ENCODE measurements around the gene NUCB1.

The NUCB1 gene

GRCh38 chr19:48959341-48960239 is 59.5 kb downstream of the NUCB1 start:
- no peak overlapping the region for H3K27ac ChIP-seq (ENCODE audit: low read depth, low read length)
- peaks cover 17% of the 10 kb centered on the region for H3K79me2 ChIP-seq (ENCODE audit: insufficient read depth, low read length)
- H3F3A ChIP-seq (ENCODE audit: insufficient read depth), result peaks cover 34% of the 10 kb centered on the region
- no peak overlapping the region for H3K4me2 ChIP-seq (ENCODE audit: low read depth, low read length, poor library complexity, severe bottlenecking)
- no peaks in the 10 kb centered on the region for H3K27me3 ChIP-seq (ENCODE audit: low read length)
- TF ChIP-seq CTCF (IDR thresholded peaks at IDR 0.05; ENCODE audit: insufficient read depth, low read length, poor library complexity, severe bottlenecking) (no peak), EZH2phosphoT487 (conservative IDR thresholded peaks at IDR 0.05; ENCODE audit: low read length) (no peak)
- no peak overlapping the region for H3K4me3 ChIP-seq (ENCODE audit: insufficient read depth, low read length, poor library complexity, severe bottlenecking)
- H4K20me1 ChIP-seq (ENCODE audit: low read depth, low read length), result no peaks in the 10 kb centered on the region
- no peak overlapping the region for H3K9ac ChIP-seq (ENCODE audit: low read length)
- H2AFZ ChIP-seq (ENCODE audit: low read depth, low read length, severe bottlenecking), result no peak overlapping the region
- H3K36me3 ChIP-seq (ENCODE audit: low read length), result no peaks in the 10 kb centered on the region
- no peaks in the 10 kb centered on the region for H3K9me3 ChIP-seq (ENCODE audit: insufficient read depth, low read length)
- no peaks in the 10 kb centered on the region for H3K9me2 ChIP-seq (replicated peaks; ENCODE audit: insufficient read depth, low read length)

DNA sequence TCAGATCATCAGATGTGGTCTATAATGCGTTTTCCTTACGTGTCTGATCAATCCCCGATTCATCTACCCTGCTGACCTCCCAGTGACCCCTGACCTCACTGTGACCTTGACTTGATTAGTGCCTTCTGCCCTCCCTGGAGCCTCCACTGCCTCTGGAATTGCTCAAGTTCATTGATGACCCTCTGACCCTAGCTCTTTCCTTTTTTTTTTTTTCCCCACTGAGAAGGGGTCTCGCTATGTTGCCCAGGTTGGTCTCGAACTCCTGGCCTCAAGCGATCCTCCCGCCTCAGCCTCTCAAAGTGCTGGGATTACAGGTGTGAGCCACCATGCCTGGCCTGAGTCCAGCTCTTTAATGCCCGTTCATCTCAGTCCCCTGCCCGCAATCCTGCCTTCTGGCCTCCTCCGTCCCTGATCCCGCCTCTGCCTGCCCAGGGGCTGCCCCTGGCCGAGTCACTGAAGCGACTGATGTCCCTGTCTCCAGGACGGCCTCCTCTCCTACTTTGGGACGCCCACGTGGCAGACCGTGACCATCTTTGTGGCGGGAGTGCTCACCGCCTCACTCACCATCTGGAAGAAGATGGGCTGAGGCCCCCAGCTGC is 61.0 kb downstream of the NUCB1 start:
- Histone ChIP-seq H3K27me3 (ENCODE audit: low read length) (no peaks in the 10 kb centered on the region), H3K9me3 (ENCODE audit: insufficient read depth, low read length) (no peaks in the 10 kb centered on the region), H3K9ac (ENCODE audit: low read length) (no peak overlapping the region), H3K9me2 (replicated peaks; ENCODE audit: insufficient read depth, low read length) (no peaks in the 10 kb centered on the region), H4K20me1 (ENCODE audit: low read depth, low read length) (no peaks in the 10 kb centered on the region), H3K36me3 (ENCODE audit: low read length) (no peaks in the 10 kb centered on the region), H3K27ac (ENCODE audit: low read depth, low read length) (no peak overlapping the region; the same call in 1 of the 2 replicates), H3F3A (ENCODE audit: insufficient read depth) (peaks cover 36% of the 10 kb centered on the region), H3K4me2 (ENCODE audit: low read depth, low read length, poor library complexity, severe bottlenecking) (no peak overlapping the region), H3K79me2 (ENCODE audit: insufficient read depth, low read length) (peaks cover 13% of the 10 kb centered on the region), H2AFZ (ENCODE audit: low read depth, low read length, severe bottlenecking) (no peak overlapping the region), H3K4me3 (ENCODE audit: insufficient read depth, low read length, poor library complexity, severe bottlenecking) (no peak overlapping the region)
- no peak for TF ChIP-seq EZH2phosphoT487 (conservative IDR thresholded peaks at IDR 0.05; ENCODE audit: low read length)

GRCh38 chr19:48961673-48962028 is 61.5 kb downstream of the NUCB1 start:
- Histone ChIP-seq H3K9ac (ENCODE audit: low read length) (peak overlapping the region; percentile 62; the same call in 1 of the 2 replicates), H3K9me3 (ENCODE audit: insufficient read depth, low read length) (no peaks in the 10 kb centered on the region), H3K4me2 (ENCODE audit: low read depth, low read length, poor library complexity, severe bottlenecking) (no peak overlapping the region)

More at GRCh38 chr19:48961673-48962028, 61.5 kb downstream of the NUCB1 start:
- TF ChIP-seq EZH2phosphoT487 (conservative IDR thresholded peaks at IDR 0.05; ENCODE audit: low read length), result no peak
- TF ChIP-seq CTCF (IDR thresholded peaks at IDR 0.05; ENCODE audit: insufficient read depth, low read length, poor library complexity, severe bottlenecking), result no peak
- Histone ChIP-seq H3K36me3 (ENCODE audit: low read length) (no peaks in the 10 kb centered on the region), H3F3A (ENCODE audit: insufficient read depth) (peaks cover 40% of the 10 kb centered on the region), H2AFZ (ENCODE audit: low read depth, low read length, severe bottlenecking) (no peak overlapping the region), H3K9me2 (replicated peaks; ENCODE audit: insufficient read depth, low read length) (no peaks in the 10 kb centered on the region), H3K27me3 (ENCODE audit: low read length) (no peaks in the 10 kb centered on the region), H3K4me3 (ENCODE audit: insufficient read depth, low read length, poor library complexity, severe bottlenecking) (no peak overlapping the region), H3K79me2 (ENCODE audit: insufficient read depth, low read length) (peaks cover 14% of the 10 kb centered on the region), H4K20me1 (ENCODE audit: low read depth, low read length) (no peaks in the 10 kb centered on the region), H3K27ac (ENCODE audit: low read depth, low read length) (peak overlapping the region; percentile 91)
